ENCODE measurements around the gene COIL. TPM values are rescaled to one million over a fixed set of nuclear protein-coding genes. Genes with fewer than 3 reads are reported as not detected.

The COIL gene
- total RNA-seq, 1 experiment from 2014 or later, result 31.2 TPM

- TF ChIP-seq TCF7L2 (IDR thresholded peaks at IDR 0.05; ENCODE audit: borderline replicate concordance, extremely low read depth, insufficient read depth, insufficient read length) (no peak), REST (IDR thresholded peaks at IDR 0.05; ENCODE audit: low read depth) (no peak)
These were observed 34.6 kb downstream of the COIL start (continued) for GRCh38 chr17:56926270-56926669.

- Histone ChIP-seq H3K9ac (ENCODE audit: low read length) (no peak overlapping the region), H3K27me3 (ENCODE audit: insufficient read depth, low read length) (no peaks in the 10 kb centered on the region), H3K79me2 (ENCODE audit: insufficient read depth, low read length) (no peaks in the 10 kb centered on the region), H3K36me3 (ENCODE audit: control insufficient read depth in 1 of 2, insufficient read depth in 2 of 2, low read length in 2 of 2) (no peaks in the 10 kb centered on the region; a peak in 1 of 4 replicates), H3K4me2 (ENCODE audit: low read length) (no peak overlapping the region), H2AFZ (ENCODE audit: low read depth, low read length, poor library complexity, severe bottlenecking) (no peak overlapping the region), H3K4me1 (ENCODE audit: control insufficient read depth in 1 of 2, insufficient read depth in 2 of 2, low read length in 2 of 2) (no peaks in the 10 kb centered on the region), H3K27ac (ENCODE audit: low read depth, low read length) (no peak overlapping the region), H3K9me2 (ENCODE audit: insufficient read depth) (no peaks in the 10 kb centered on the region), H4K20me1 (ENCODE audit: insufficient read depth) (no peaks in the 10 kb centered on the region), H3K4me3 (replicated peaks in 1 of 2; ENCODE audit: low read depth in 1 of 2, low read length in 2 of 2) (no peak overlapping the region), H3K9me3 (ENCODE audit: control insufficient read depth in 1 of 2, insufficient read depth in 1 of 2, low read depth in 1 of 2, low read length in 2 of 2) (peaks cover 4 to 17% of the 10 kb centered on the region in 2 experiments; a peak in 2 of 4 replicates)
- intact Hi-C loops (cut with micrococcal nuclease), result no loop called here
- no TSS peak for BruUV-seq (replicated peaks)
- DNase-seq (ENCODE audit: low read depth, low spot score), result no peak
- TF ChIP-seq CBX3 (IDR thresholded peaks at IDR 0.05; ENCODE audit: low read depth), result no peak
- no peak for TF ChIP-seq SIN3A (IDR thresholded peaks at IDR 0.05; ENCODE audit: low read depth)
- no peak for ATAC-seq
- RAD21 ChIA-PET (ENCODE audit: low non-redundant PET in 1 of 2, low total read pairs in 2 of 2, uncharacterized antibody in 2 of 2, unreplicated experiment in 2 of 2), result no interaction called here
- POLR2A ChIA-PET, result no interaction called here
- CTCF ChIA-PET, result no interaction called here
These were observed 35.8 kb downstream of the COIL start for GRCh38 chr17:56925088-56925487.

- H3K9ac ChIP-seq (ENCODE audit: low read length), result no peak overlapping the region
- H3K4me3 ChIP-seq (replicated peaks in 1 of 2; ENCODE audit: low read depth in 1 of 2, low read length in 2 of 2), result no peak overlapping the region
- H3K79me2 ChIP-seq (ENCODE audit: insufficient read depth, low read length), result peaks cover 4% of the 10 kb centered on the region
- no TSS peak for BruUV-seq (replicated peaks)
- ChIA-PET CTCF (no interaction called here), POLR2A (no interaction called here), RAD21 (ENCODE audit: low non-redundant PET in 1 of 2, low total read pairs in 2 of 2, uncharacterized antibody in 2 of 2, unreplicated experiment in 2 of 2) (no interaction called here)
- TF ChIP-seq ZNF274 (IDR thresholded peaks at IDR 0.05; ENCODE audit: low read depth, low read length) (no peak), ATF3 (IDR thresholded peaks at IDR 0.05) (no peak), POLR2A (IDR thresholded peaks at IDR 0.05; ENCODE audit: borderline replicate concordance, extremely low read depth, insufficient read depth, insufficient read length) (no peak), YY1 (IDR thresholded peaks at IDR 0.05; ENCODE audit: extremely low read depth, insufficient replicate concordance, low read depth, low read length) (no peak), EZH2 (IDR thresholded peaks at IDR 0.05) (no peak), SIN3A (IDR thresholded peaks at IDR 0.05; ENCODE audit: low read depth) (no peak), REST (IDR thresholded peaks at IDR 0.05; ENCODE audit: low read depth) (no peak), RAD21 (IDR thresholded peaks at IDR 0.05; ENCODE audit: low read depth) (no peak), CEBPB (IDR thresholded peaks at IDR 0.05; ENCODE audit: low read depth) (no peak)
- DNase-seq (ENCODE audit: low read depth, low spot score), result no peak
- no peak overlapping the region for H2AFZ ChIP-seq (ENCODE audit: low read depth, low read length, poor library complexity, severe bottlenecking)
- H3K4me2 ChIP-seq (ENCODE audit: low read length), result no peak overlapping the region
- peaks cover 0 to 10% of the 10 kb centered on the region in 2 experiments; a peak in 1 of 4 replicates for H3K9me3 ChIP-seq (ENCODE audit: control insufficient read depth in 1 of 2, insufficient read depth in 1 of 2, low read depth in 1 of 2, low read length in 2 of 2)
- no peaks in the 10 kb centered on the region for H3K27me3 ChIP-seq (ENCODE audit: insufficient read depth, low read length)
- H4K20me1 ChIP-seq (ENCODE audit: insufficient read depth), result no peaks in the 10 kb centered on the region
- H3K4me1 ChIP-seq (ENCODE audit: control insufficient read depth in 1 of 2, insufficient read depth in 2 of 2, low read length in 2 of 2), result peaks cover 18 to 26% of the 10 kb centered on the region in 2 experiments
- no peak for ATAC-seq
- H3K36me3 ChIP-seq (ENCODE audit: control insufficient read depth in 1 of 2, insufficient read depth in 2 of 2, low read length in 2 of 2), result no peaks in the 10 kb centered on the region
- H3K27ac ChIP-seq (ENCODE audit: low read depth, low read length), result no peak overlapping the region
- intact Hi-C loops (cut with micrococcal nuclease), result no loop called here
- H3K9me2 ChIP-seq (ENCODE audit: insufficient read depth), result no peaks in the 10 kb centered on the region
These were observed 41.1 kb downstream of the COIL start for GRCh38 chr17:56919717-56920116.
